ENCODE data around the gene FOXP4.

Gene FOXP4

GRCh38 chr6:41626917-41627316 is 80.7 kb downstream of the FOXP4 start:
- CTCF ChIA-PET, result interaction anchor here (1.0 to 1.2 kb wide), 2 partner anchors 24 to 31 kb away, joined by 3 to 4 read pairs; no protein-coding TSS in a partner anchor
- Mint-ChIP-seq H3K27ac (no peak overlapping the region), H3K4me3 (no peak overlapping the region), H3K27me3 (peaks cover 29% of the 10 kb centered on the region), H3K9me3 (peaks cover 5% of the 10 kb centered on the region), H3K4me1 (peaks cover 12% of the 10 kb centered on the region), H3K36me3 (no peaks in the 10 kb centered on the region)
- DNase-seq, result no peak

DNA sequence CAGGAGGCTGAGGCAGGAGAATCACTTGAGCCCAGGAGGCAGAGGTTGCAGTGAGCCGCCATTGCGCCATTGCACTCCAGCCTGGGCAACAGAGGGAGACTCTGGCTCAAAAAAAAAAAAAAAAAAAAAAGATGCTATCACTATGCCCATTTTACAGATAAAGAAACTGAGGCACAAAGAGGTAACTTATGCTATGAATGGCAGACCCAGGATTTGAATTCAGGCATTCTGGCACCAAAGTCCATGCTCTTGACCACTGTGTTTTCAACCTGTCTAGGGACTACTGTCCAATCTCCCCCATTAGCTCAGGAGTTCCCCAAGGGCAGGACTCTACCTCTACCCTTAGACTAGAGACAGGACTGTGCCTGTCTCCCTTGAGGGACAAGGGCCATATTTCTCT is 82.9 kb downstream of the FOXP4 start:
- CTCF ChIA-PET, result no interaction called here
- Mint-ChIP-seq H3K27ac (no peak overlapping the region), H3K4me3 (no peak overlapping the region), H3K4me1 (peaks cover 12% of the 10 kb centered on the region), H3K9me3 (peaks cover 2% of the 10 kb centered on the region), H3K27me3 (peaks cover 24% of the 10 kb centered on the region), H3K36me3 (no peaks in the 10 kb centered on the region)
- no peak for DNase-seq

DNA sequence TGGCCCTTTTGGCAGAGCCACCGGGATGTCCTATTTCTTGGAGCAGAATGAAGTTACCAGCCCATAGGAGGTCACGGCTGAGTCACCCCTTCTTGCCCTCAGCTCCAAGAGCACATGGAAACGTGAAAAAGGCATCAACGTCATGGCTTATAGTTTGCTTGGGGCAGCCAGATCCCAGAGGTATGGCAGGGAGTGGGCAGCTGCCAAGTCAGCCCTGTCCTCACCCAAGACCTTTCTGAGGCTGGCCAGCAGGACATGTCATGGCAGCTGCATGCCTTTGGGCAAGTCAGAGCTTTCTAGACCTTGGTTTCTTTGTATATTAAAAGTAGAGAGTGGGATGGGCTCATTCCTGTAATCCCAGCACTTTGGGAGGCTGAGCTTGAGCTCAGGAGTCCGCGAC is 83.9 kb downstream of the FOXP4 start:
- Mint-ChIP-seq H3K36me3 (no peaks in the 10 kb centered on the region), H3K4me1 (peaks cover 9% of the 10 kb centered on the region), H3K9me3 (peaks cover 1% of the 10 kb centered on the region), H3K4me3 (no peak overlapping the region), H3K27ac (no peak overlapping the region), H3K27me3 (peaks cover 34% of the 10 kb centered on the region)
- DNase-seq, result no peak
- CTCF ChIA-PET, result no interaction called here

DNA sequence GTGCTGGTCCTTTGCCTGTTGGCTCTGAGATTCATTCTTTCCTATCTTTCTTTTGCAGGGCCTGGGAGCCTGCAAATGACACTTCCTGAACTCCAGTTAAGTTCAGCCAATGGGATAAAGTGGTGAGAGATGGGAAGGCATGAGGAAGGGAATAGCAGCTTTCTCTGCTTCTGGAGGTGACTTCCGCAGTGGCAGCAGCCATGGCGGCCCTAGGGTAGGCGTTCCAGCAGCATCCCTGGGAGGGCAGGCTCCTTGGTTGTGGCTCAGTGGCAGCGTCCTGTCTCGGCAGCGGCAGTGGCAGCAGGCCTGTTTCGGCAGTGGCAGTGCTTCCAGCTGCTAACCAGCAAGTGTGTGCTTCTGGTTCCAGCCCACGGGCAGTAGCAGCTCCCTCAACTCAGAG is 84.8 kb downstream of the FOXP4 start:
- peaks cover under 1% of the 10 kb centered on the region for H3K4me1 Mint-ChIP-seq
- peaks cover 39% of the 10 kb centered on the region for H3K27me3 Mint-ChIP-seq
- CTCF ChIA-PET, result no interaction called here
- no peak overlapping the region for H3K4me3 Mint-ChIP-seq
- H3K27ac Mint-ChIP-seq, result no peak overlapping the region
- no peak for DNase-seq
- H3K36me3 Mint-ChIP-seq, result no peaks in the 10 kb centered on the region
- H3K9me3 Mint-ChIP-seq, result no peaks in the 10 kb centered on the region

GRCh38 chr6:41633056-41633634 is 87.0 kb downstream of the FOXP4 start:
- no peaks in the 10 kb centered on the region for H3K36me3 Mint-ChIP-seq
- H3K9me3 Mint-ChIP-seq, result no peaks in the 10 kb centered on the region
- no peak overlapping the region for H3K4me3 Mint-ChIP-seq
- H3K27me3 Mint-ChIP-seq, result peaks cover 56% of the 10 kb centered on the region
- no peak overlapping the region for H3K27ac Mint-ChIP-seq
- CTCF ChIA-PET, result interaction anchor here (1.7 kb wide), 1 partner anchor 31 kb away, joined by 5 read pairs; no protein-coding TSS in a partner anchor
- H3K4me1 Mint-ChIP-seq, result peaks cover 6% of the 10 kb centered on the region
- no peak for DNase-seq

DNA sequence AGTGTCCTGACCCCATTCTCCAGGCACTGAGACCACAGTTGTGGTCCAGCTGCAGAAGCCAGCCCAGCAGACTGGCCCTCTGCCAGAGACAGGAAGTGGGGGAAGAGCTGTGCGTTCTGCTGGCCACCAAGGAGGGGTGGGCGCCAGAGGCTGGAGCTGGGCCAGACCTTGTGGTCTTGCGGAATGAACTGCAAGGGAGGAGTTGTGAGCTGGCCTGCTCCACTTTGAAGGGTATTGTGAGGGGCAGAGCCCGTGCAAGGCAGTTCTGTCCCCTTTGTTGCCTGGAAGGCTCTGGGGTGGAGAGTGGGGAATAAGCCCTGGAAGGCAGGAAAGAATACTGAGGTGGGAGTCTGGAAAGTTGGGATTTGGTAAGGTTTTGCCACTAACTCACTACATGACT is 88.5 kb downstream of the FOXP4 start:
- CTCF ChIA-PET, result no interaction called here
- peaks cover 67% of the 10 kb centered on the region for H3K27me3 Mint-ChIP-seq
- DNase-seq, result no peak
- no peak overlapping the region for H3K27ac Mint-ChIP-seq
- H3K4me3 Mint-ChIP-seq, result no peak overlapping the region
- no peaks in the 10 kb centered on the region for H3K36me3 Mint-ChIP-seq
- peaks cover 6% of the 10 kb centered on the region for H3K4me1 Mint-ChIP-seq
- no peaks in the 10 kb centered on the region for H3K9me3 Mint-ChIP-seq

- Mint-ChIP-seq H3K27ac (no peak overlapping the region), H3K4me1 (peaks cover 6% of the 10 kb centered on the region), H3K9me3 (no peaks in the 10 kb centered on the region), H3K36me3 (no peaks in the 10 kb centered on the region), H3K27me3 (peaks cover 74% of the 10 kb centered on the region), H3K4me3 (no peak overlapping the region)
- CTCF ChIA-PET, result no interaction called here
- DNase-seq, result no peak
Observed at GRCh38 chr6:41635365-41635764, 89.2 kb downstream of the FOXP4 start.

DNA sequence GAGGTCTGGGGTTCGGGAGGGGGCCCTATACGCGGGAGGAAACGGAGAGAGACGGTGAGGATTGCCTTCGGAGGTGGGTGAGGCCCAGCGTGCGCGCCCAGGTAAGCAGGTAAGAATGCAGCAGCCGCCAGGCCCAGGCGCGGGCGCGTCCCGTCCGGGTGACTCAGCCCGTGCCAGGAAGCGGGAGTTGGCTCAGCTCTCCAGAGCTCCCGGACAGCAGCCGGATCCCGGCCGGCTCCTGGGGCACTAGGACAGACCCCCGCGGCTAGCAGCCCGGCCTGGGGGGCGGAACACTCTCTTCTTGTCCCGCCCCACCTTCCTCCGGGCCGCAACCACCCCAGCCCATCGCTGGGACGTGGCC is 90.6 kb downstream of the FOXP4 start:
- CTCF ChIA-PET, result no interaction called here
- DNase-seq, result no peak
- no peak overlapping the region for H3K4me3 Mint-ChIP-seq
- no peaks in the 10 kb centered on the region for H3K9me3 Mint-ChIP-seq
- peaks cover 6% of the 10 kb centered on the region for H3K4me1 Mint-ChIP-seq
- no peaks in the 10 kb centered on the region for H3K36me3 Mint-ChIP-seq
- H3K27me3 Mint-ChIP-seq, result peaks cover 88% of the 10 kb centered on the region
- H3K27ac Mint-ChIP-seq, result no peak overlapping the region

DNA sequence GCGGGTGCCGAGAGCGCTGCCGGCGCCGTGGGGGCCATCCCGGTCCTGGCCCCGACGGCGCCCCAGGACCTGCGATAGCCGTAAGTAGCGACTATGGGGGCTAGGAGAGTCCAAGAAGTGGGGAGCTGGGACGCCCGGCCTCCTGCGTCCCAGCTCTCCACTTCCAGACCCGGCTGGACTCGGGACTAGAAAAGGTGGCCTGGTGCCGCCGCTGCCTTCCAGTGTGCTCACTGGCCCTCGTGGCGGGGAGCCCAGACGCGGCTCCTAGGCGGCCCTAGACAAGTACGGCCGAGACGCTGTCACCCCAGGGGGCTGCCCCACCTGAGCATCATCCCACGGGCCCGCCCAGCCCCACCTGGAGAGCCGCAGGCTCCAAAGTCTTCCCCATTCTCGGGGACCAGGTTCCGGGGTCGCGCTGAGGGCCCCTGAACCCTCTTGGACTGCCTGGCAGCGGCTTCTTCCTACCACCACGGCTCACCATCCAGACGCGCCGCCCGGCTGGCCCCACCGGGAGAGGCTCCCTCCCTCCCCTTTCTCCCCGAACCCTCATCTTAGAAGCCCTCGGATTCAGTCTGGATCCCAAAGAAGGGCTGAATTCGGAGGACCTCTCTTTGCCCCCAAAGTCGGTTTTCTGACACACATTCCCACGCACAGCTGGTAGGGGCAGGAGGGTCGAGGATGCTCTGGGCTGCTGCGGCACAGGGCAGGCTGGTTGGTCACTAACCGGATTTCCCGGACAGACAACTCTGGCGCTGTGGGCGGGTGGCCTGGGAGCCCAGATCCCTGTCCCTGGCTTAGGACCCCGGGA is 91.2 kb downstream of the FOXP4 start:
- no peaks in the 10 kb centered on the region for H3K36me3 Mint-ChIP-seq
- H3K4me1 Mint-ChIP-seq, result peaks cover 6% of the 10 kb centered on the region
- no peak overlapping the region for H3K27ac Mint-ChIP-seq
- no peaks in the 10 kb centered on the region for H3K9me3 Mint-ChIP-seq
- CTCF ChIA-PET, result no interaction called here
- H3K4me3 Mint-ChIP-seq, result no peak overlapping the region
- no peak for DNase-seq
- peaks cover 94% of the 10 kb centered on the region for H3K27me3 Mint-ChIP-seq

- Mint-ChIP-seq H3K36me3 (no peaks in the 10 kb centered on the region), H3K27me3 (peaks cover 97% of the 10 kb centered on the region), H3K4me1 (peaks cover 6% of the 10 kb centered on the region), H3K4me3 (no peak within 1 kb of the TSS), H3K9me3 (no peaks in the 10 kb centered on the region), H3K27ac (no peak within 1 kb of the TSS)
- no peak for DNase-seq
- CTCF ChIA-PET, result no interaction called here
Observed at GRCh38 chr6:41638002-41638934, 92.1 kb downstream of the FOXP4 start, which contains the start of gene MDFI. TSS of gene MDFI (plus strand) at chr6:41638468. CDS start at chr6:41638750, 282 bp downstream.

GRCh38 chr6:41638935-41639808 is 93.0 kb downstream of the FOXP4 start:
- DNase-seq, result no peak
- Mint-ChIP-seq H3K4me1 (peaks cover 6% of the 10 kb centered on the region), H3K27me3 (peaks cover 100% of the 10 kb centered on the region), H3K36me3 (no peaks in the 10 kb centered on the region), H3K9me3 (no peaks in the 10 kb centered on the region), H3K4me3 (no peak overlapping the region), H3K27ac (no peak overlapping the region)
- CTCF ChIA-PET, result interaction anchor here (1.0 kb wide), 1 partner anchor 36 kb away, joined by 4 read pairs; no protein-coding TSS in a partner anchor

DNA sequence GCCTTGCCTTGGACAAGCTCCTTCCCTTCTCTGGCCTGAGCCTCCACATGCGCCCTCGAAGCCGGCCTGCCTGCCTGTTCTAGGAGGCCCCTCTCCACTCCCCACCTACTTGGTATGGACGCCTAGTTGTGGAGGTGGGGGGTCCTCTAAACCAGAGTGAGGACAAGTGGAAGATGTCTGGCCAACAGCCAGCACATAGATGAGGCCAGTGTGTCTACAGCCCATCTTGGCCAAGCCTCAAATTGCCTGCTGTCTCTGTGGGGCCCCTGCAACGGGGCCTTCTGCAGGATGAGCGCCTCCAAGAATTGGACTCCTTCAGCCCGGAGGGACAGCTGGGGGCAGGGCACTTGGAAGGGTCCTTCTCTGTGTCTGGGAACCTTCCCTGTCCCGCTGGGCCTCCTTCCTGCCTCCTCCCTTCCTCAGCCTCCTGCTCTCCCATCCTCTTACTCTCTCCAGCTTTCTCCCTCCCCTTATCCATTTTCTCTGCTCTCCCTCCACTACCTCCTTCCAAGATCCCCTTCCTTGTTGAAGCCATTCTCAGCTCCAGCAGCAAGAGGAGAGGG is 93.7 kb downstream of the FOXP4 start:
- no peak overlapping the region for H3K4me3 Mint-ChIP-seq
- DNase-seq, result no peak
- H3K27me3 Mint-ChIP-seq, result peaks cover 100% of the 10 kb centered on the region

DNA sequence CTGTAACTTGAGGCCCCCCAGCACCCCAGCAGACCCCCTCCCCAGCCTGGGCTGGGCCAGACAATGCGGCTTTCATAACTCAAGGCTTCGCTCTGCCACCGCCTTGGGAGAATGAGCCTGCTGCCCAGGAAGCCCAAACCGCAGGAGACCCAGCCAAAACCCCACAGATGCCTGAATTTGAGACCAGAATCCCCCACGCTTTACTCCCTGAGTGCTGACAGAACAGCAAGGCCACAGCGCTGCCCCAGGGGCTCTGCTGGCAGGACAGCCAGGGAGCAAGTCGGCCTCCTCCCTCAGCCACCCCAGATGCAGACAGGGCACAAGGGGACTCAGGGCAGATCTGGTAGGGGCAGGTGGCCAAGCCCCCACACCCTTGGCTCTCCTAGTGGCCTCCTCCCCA is 94.2 kb downstream of the FOXP4 start:
- no peak for DNase-seq
- Mint-ChIP-seq H3K9me3 (no peaks in the 10 kb centered on the region), H3K36me3 (no peaks in the 10 kb centered on the region), H3K4me3 (no peak overlapping the region), H3K27ac (no peak overlapping the region), H3K27me3 (peaks cover 97% of the 10 kb centered on the region), H3K4me1 (peaks cover 6% of the 10 kb centered on the region)
- CTCF ChIA-PET, result interaction anchor here (1.0 kb wide), 1 partner anchor 38 kb away, joined by 4 read pairs; no protein-coding TSS in a partner anchor

More for the DNA sequence above, 93.7 kb downstream of the FOXP4 start:
- H3K36me3 Mint-ChIP-seq, result no peaks in the 10 kb centered on the region
- CTCF ChIA-PET, result interaction anchor here (1.0 kb wide), 1 partner anchor 37 kb away, joined by 4 read pairs; no protein-coding TSS in a partner anchor
- H3K27ac Mint-ChIP-seq, result no peak overlapping the region
- H3K4me1 Mint-ChIP-seq, result peaks cover 6% of the 10 kb centered on the region
- H3K9me3 Mint-ChIP-seq, result no peaks in the 10 kb centered on the region

All from activated naive CD4-positive, alpha-beta T cell treated with anti-CD3 and anti-CD28 coated beads, Interleukin-2, amount 10 ng/mL, durations not matched to agents 7 days and 5 days (primary cell).